Right ventricle myocardium superior (tissue), 1 donor: ENCODE results near the gene QSER1. TPM values are rescaled to one million over a fixed set of nuclear protein-coding genes. Genes with fewer than 3 reads are reported as not detected.
"Not testable (repeated sequence)": the region's sequence is repeated elsewhere in the genome, so short reads cannot be mapped to it uniquely, and the experiment has no call there.

Experiments
- ATAC-seq: fragments of 200-7000 bp; cut with Tn5 transposase; one replicate; pipeline ENCODE4 v1.9.1; 2020; ENCODE audit warnings: mild to moderate bottlenecking; ENCODE audit not compliant: poor library complexity
- DNase-seq: peaks from one replicate; pipeline ENCODE4 v3.0.0-alpha.2; 2020
- intact Hi-C: fragments of 100-400 bp; cut with DNase I; formaldehyde crosslinking; loops from one replicate; pipeline ENCODE4 v1.11.2; 2022
- total RNA-seq: library from RNA; stranded (reverse); fragmentation: NEBNext Ultra II Directional; extraction: Animal tissue kit (Norgen Biotek cat#: 25700); gene quantifications from one replicate; pipeline ENCODE4 v1.2.1, GENCODE V29; 2021
- donor health status: DM: no; HTN: yes; CAD: no; lungs with severe emphysema.

Gene QSER1
- total RNA-seq, 1 donor from 2014 or later, result 13.3 TPM

DNA sequence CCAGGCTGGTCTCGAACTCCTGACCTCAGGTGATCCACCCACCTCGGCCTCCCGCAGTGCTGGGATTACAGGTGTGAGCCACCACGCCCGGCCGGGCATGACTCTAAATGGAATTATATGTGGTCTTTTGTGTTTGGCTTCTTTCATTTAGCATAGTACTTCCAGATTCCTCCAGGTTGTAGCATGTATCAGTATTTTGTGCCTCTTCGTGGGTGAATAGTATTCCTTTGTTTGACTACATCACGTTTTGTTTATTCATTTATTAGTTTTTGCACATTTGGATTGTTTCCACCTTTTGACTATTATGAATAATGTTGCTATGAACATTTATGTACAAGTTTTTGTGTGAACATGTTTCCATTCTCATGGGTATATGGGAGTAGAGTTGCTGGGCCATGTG lies 24.4 kb downstream of the QSER1 start:
- DNase-seq (no peak), ATAC-seq (no peak)
- intact Hi-C loops, result no loop called here

DNA sequence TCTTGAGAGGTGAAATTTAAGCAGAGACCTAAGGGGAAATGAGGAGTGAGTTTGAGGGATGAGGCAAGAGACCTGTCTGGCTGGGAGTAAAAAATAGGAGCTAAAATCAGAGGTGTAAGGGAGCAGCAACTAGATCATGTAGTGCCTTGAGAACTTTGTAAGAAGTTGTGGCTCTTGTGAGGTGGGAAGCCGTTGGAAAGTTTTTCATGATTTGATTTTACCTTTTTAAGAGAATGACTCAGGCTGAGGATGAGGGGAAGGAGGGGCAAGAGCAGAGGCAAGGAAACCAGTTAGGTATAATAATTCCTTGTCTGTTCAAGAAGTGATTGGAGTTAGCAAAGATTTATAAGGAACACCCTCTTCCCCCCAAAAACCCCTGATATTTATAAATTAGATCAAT lies 25.8 kb downstream of the QSER1 start:
- intact Hi-C loops, result no loop called here
- ATAC-seq (no peak), DNase-seq (no peak)

GRCh38 chr11:32919338-32919737 lies 26.7 kb downstream of the QSER1 start:
- intact Hi-C loops, result no loop called here

GRCh38 chr11:32920570-32920969 lies 28.0 kb downstream of the QSER1 start:
- DNase-seq, result no peak
- ATAC-seq, result no peak
- intact Hi-C loops, result no loop called here

More at GRCh38 chr11:32919338-32919737, 26.7 kb downstream of the QSER1 start:
- no peak for ATAC-seq
- no peak for DNase-seq

- ATAC-seq (no peak), DNase-seq (no peak)
- intact Hi-C loops, result no loop called here
These were observed 28.6 kb downstream of the QSER1 start for GRCh38 chr11:32921204-32921603.

- ATAC-seq (no peak), DNase-seq (no peak)
- intact Hi-C loops, result no loop called here
These were observed 39.0 kb downstream of the QSER1 start for GRCh38 chr11:32931606-32932005.

DNA sequence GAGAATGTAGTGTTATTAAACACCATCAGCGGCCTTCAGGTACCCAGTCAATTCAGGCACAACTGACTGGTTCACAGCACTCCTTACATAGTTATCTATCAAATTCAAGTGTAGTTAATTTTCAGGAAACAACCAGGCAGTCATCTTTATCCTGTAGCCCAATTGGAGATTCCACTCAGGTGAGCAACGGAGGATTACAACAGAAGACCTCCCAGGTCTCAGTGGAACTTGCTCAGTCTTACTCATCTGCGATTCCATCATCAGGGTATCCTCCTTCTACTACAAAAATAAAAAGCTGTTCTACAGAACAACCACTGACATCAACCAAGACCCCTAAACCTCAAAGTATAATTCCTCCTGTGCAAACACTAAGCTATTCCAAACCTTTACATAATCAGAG lies 39.6 kb downstream of the QSER1 start:
- ATAC-seq (no peak), DNase-seq (no peak)
- intact Hi-C loops, result no loop called here

GRCh38 chr11:32935462-32936029 lies 42.9 kb downstream of the QSER1 start:
- intact Hi-C loops, result no loop called here
- ATAC-seq (no peak), DNase-seq (no peak)

GRCh38 chr11:32936178-32936577 lies 43.6 kb downstream of the QSER1 start:
- ATAC-seq, intact Hi-C loops, DNase-seq: not testable (repeated sequence)

GRCh38 chr11:32937283-32937682 lies 44.7 kb downstream of the QSER1 start:
- ATAC-seq, DNase-seq, intact Hi-C loops: not testable (repeated sequence)

DNA sequence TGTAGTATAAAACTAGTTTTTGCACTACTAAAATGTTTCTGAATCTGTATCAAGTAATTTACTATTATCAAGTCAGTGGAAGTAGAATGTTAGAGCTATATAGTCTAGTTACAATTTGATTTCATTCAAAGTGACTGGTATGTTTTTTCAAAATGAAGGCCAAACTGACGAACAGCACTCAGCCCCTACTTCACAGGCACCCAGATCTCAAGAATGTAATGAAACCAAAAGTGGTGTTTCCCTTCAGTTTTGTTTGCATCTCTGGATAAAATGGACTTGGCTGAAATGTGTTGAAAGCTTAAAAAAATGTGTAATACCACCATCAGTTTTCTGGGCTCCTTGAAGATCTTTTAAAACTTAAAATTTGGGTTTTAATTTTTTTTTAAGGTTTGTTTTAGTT lies 46.4 kb downstream of the QSER1 start:
- intact Hi-C loops, result no loop called here
- no peak for DNase-seq

DNA sequence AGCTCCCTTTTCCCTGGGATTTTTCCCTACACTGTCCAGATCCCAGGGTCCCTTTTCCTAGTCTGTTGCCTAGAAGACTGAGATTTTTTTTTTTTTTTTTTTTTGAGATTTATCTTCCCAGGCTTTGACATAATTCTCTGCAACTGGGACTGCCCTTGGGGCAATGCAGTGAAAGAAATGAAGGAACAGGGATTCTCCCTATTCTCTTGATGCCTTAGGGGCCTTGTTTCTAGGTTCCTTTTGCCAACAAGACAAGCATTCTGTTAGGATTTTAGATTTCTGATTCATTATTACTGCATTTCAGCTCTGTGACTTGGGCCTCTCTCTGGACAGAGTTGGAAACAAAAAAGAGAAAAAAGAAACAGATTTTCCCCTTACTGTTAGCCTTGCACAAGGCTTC lies 47.3 kb downstream of the QSER1 start:
- no peak for ATAC-seq
- intact Hi-C loops, result no loop called here
- DNase-seq, result no peak

More for the DNA sequence above, 46.4 kb downstream of the QSER1 start:
- no peak for ATAC-seq

GRCh38 chr11:32940865-32941264 lies 48.3 kb downstream of the QSER1 start:
- no peak for ATAC-seq
- intact Hi-C loops, result no loop called here
- DNase-seq, result no peak

- intact Hi-C loops, result no loop called here
- no peak for DNase-seq
- no peak for ATAC-seq
These were observed 55.4 kb downstream of the QSER1 start for GRCh38 chr11:32947978-32948377.

DNA sequence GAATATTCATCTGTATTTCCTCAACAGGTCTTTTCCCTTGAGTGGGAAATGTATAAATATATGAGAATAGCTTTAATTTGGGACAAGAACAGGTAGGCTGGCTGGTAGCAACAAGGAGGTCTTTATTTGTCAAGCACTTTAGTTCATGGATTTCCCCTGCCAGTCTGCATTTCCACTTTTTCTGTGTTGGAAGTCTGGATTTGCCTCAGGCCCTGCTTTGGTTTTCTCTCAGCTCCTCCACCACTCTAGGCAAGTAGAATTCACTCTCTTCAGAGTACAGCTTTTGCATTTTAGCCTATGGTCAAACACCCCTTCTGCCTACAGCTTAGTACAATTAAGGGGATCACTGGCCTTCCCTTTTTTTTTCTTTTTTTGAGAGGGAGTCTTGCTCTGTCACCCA lies 57.1 kb downstream of the QSER1 start:
- DNase-seq (no peak), ATAC-seq (no peak)
- intact Hi-C loops, result no loop called here

DNA sequence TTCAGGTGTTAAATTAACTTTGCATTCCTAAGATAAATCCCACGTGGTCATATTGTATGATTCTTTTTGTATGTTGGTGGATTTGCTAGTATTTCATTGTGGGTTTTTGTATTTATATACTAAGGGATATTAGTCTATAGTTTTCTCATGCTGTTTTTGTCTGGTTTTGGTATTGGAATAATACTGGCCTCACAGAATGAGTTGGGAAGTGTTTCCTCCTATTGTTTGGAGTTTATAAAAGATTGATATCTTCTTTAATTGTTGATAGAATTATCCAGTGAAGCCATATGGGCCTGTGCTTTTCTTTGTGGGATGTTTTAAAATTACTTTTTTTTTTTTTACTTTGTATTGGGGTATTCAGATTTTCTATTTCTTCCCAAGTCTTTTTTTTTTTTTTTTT lies 59.8 kb downstream of the QSER1 start:
- DNase-seq (no peak), ATAC-seq (no peak)
- intact Hi-C loops, result no loop called here

DNA sequence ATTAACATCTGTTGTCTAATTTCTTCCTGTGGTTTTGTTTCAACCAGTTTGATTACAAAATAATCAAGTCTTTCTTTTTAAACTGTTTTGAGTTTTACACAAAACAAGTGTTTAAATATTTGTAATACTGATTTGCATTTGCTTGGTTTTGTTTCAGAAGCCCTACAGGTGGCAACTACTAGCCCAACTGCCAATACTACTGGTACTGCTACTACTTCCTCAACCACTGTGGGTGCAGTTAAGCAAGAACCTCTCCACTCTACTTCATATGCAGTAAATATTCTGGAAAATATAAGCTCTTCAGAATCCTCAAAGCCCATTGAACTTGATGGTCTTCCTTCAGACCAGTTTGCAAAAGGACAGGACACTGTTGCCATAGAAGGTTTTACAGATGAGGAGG lies 61.1 kb downstream of the QSER1 start:
- intact Hi-C loops, result no loop called here
- no peak for ATAC-seq
- DNase-seq, result no peak

DNA sequence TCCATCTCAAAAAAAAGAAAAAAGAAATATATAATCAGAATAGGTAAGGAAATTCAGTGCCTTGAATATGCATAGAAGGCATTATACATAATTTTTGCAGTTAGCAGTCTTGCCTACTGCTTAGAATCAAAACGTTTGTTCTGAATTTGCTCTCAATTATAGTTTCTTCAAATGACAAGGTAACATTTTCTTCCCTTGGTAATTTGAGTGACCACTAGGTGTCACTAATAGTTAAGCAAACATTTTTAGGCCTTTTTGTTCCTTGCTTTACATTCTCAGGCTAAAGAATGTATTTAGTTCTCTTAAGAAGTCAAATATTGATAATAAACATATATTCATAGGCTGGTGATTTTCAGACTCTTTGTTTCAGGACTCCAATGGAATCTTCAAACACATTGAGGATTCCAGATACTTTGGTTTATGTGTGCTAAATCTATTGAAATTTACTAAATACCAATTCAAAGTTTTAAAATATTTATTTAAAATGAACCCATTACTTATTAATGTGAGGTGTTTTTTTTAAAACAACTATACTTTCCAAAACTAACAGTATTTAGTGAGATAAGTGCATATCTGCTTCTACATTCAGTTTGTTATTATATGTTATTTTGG lies 68.0 kb downstream of the QSER1 start:
- intact Hi-C loops, result loop anchor here (2.0 kb wide), 1 partner anchor 104 kb away; no protein-coding TSS in a partner anchor
- no peak for ATAC-seq
- DNase-seq, result no peak

- ATAC-seq, result no peak
- DNase-seq, result no peak
- intact Hi-C loops, result no loop called here
These were observed 69.4 kb downstream of the QSER1 start for GRCh38 chr11:32962016-32962415.

DNA sequence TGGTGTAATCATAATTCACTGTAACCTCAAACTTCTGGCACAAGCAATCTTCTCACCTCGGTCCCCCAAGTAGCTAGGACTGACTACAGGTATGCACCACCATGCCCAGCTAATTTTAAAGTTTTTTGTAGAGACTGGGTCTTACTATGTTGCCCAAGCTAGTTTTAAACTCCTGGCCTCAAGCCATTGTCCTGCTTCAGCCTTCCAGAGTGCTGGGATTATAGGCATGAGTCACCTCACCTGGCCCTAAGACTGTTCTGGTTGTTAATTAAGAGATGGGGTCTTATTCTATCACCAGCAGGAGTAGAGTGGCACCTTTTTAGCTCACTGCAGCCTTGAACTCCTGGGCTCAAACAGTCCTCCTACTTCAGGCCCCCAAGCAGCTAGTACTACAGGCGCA lies 71.1 kb downstream of the QSER1 start:
- intact Hi-C loops, result no loop called here
- ATAC-seq, result no peak
- DNase-seq, result no peak

GRCh38 chr11:32968541-32968940 lies 75.9 kb downstream of the QSER1 start:
- intact Hi-C loops, result no loop called here
- no peak for DNase-seq
- no peak for ATAC-seq
